ENCODE results near the gene ACBD3. TPM values are rescaled to one million over a fixed set of nuclear protein-coding genes. Genes with fewer than 3 reads are reported as not detected.

The ACBD3 gene
- total and polyA plus RNA-seq, 10 of the 15 experiments (the other 5 are each of a cell fraction or from before 2014, with no cell fraction given), result 7.5 to 27.9 (median 20.3) TPM

- TF ChIP-seq PRDM15 (CRISPR knock-in tag; IDR thresholded peaks at IDR 0.05) (no peak), SMARCA5 (IDR thresholded peaks at IDR 0.05) (peak; percentile 83), BMI1 (IDR thresholded peaks at IDR 0.05; ENCODE audit: borderline replicate concordance) (no peak), ZBTB33 (IDR thresholded peaks at IDR 0.05) (no peak), STAT3 (IDR thresholded peaks at IDR 0.05; ENCODE audit: low read depth, low read length) (no peak), RBBP5 (conservative IDR thresholded peaks at IDR 0.05) (no peak), JUND (IDR thresholded peaks at IDR 0.05; ENCODE audit: low read depth, low read length) (no peak), JUNB (IDR thresholded peaks at IDR 0.05) (no peak), MTA2 (IDR thresholded peaks at IDR 0.05; ENCODE audit: low read depth) (no peak), RB1 (IDR thresholded peaks at IDR 0.05; ENCODE audit: borderline replicate concordance) (no peak), SIX5 (IDR thresholded peaks at IDR 0.05; ENCODE audit: low read depth, low read length, severe bottlenecking) (no peak), BCL11A (IDR thresholded peaks at IDR 0.05; ENCODE audit: low read depth, low read length) (no peak), NRF1 (conservative IDR thresholded peaks at IDR 0.05; ENCODE audit: low read depth, low read length) (no peak), ETV6 (conservative IDR thresholded peaks at IDR 0.05 in 1 of 2, IDR thresholded peaks at IDR 0.05 in 1 of 2; ENCODE audit: borderline replicate concordance in 1 of 2, low read depth in 1 of 2) (no peak), SMC3 (IDR thresholded peaks at IDR 0.05; ENCODE audit: borderline replicate concordance, low read length) (peak; percentile 81), MEF2A (IDR thresholded peaks at IDR 0.05; ENCODE audit: insufficient read depth, low read depth, low read length) (no peak), KAT2A (conservative IDR thresholded peaks at IDR 0.05; ENCODE audit: control insufficient read depth, low read depth, low read length) (no peak), PML (IDR thresholded peaks at IDR 0.05; ENCODE audit: low read length) (no peak), BACH1 (IDR thresholded peaks at IDR 0.05; ENCODE audit: borderline replicate concordance) (no peak), SMAD1 (IDR thresholded peaks at IDR 0.05; ENCODE audit: low read depth, partially characterized antibody) (no peak), CEBPZ (IDR thresholded peaks at IDR 0.05; ENCODE audit: low read depth, low read length) (no peak), WRNIP1 (IDR thresholded peaks at IDR 0.05; ENCODE audit: borderline replicate concordance, low read depth, low read length) (no peak)
These were observed 61.4 kb downstream of the ACBD3 start (continued) for GRCh38 chr1:226125097-226125630.

All from GM12878 (cell line).